Measurements from ENCODE around the gene CDC25B.
A peak's percentile ranks its signal among the peaks of the same experiment; 100 is the strongest.
"Not testable (repeated sequence)": the region's sequence is repeated elsewhere in the genome, so short reads cannot be mapped to it uniquely, and the experiment has no call there.

The CDC25B gene

GRCh38 chr20:3839328-3839727 lies 43.2 kb downstream of the CDC25B start:
- no peak overlapping the region for H3K4me3 ChIP-seq (ENCODE audit: low read depth, low read length)
- DNase-seq (ENCODE audit: low read depth), result no peak
- in situ Hi-C loops (cut with HindIII; ENCODE audit: low sequenced_read_pairs), result no loop called here
- no peak for TF ChIP-seq CTCF (IDR thresholded peaks at IDR 0.05; ENCODE audit: low read depth, low read length, missing control alignments)

GRCh38 chr20:3840201-3840600 lies 44.1 kb downstream of the CDC25B start:
- in situ Hi-C loops (cut with HindIII; ENCODE audit: low sequenced_read_pairs), result not testable (repeated sequence)

GRCh38 chr20:3842348-3842930 lies 46.3 kb downstream of the CDC25B start:
- in situ Hi-C loops (cut with HindIII; ENCODE audit: low sequenced_read_pairs), result no loop called here
- H3K4me3 ChIP-seq (ENCODE audit: low read depth, low read length), result no peak overlapping the region
- TF ChIP-seq CTCF (IDR thresholded peaks at IDR 0.05; ENCODE audit: low read depth, low read length, missing control alignments), result no peak
- no peak for DNase-seq (ENCODE audit: low read depth)

More at GRCh38 chr20:3840201-3840600, 44.1 kb downstream of the CDC25B start:
- DNase-seq (ENCODE audit: low read depth); H3K4me3 ChIP-seq (ENCODE audit: low read depth, low read length): not testable (repeated sequence)

GRCh38 chr20:3843490-3843889 lies 47.4 kb downstream of the CDC25B start:
- no peak overlapping the region for H3K4me3 ChIP-seq (ENCODE audit: low read depth, low read length)
- in situ Hi-C loops (cut with HindIII; ENCODE audit: low sequenced_read_pairs), result no loop called here
- no peak for TF ChIP-seq CTCF (IDR thresholded peaks at IDR 0.05; ENCODE audit: low read depth, low read length, missing control alignments)
- DNase-seq (ENCODE audit: low read depth), result no peak

GRCh38 chr20:3843990-3844619 lies 48.0 kb downstream of the CDC25B start:
- DNase-seq (ENCODE audit: low read depth); in situ Hi-C loops (cut with HindIII; ENCODE audit: low sequenced_read_pairs); H3K4me3 ChIP-seq (ENCODE audit: low read depth, low read length): not testable (repeated sequence)

- in situ Hi-C loops (cut with HindIII; ENCODE audit: low sequenced_read_pairs), result no loop called here
- TF ChIP-seq CTCF (IDR thresholded peaks at IDR 0.05; ENCODE audit: low read depth, low read length, missing control alignments), result no peak
- DNase-seq (ENCODE audit: low read depth), result peak; percentile 18
- H3K4me3 ChIP-seq (ENCODE audit: low read depth, low read length), result peak overlapping the region; percentile 92
These were observed 50.2 kb downstream of the CDC25B start for GRCh38 chr20:3846378-3846739.

GRCh38 chr20:3846740-3847428 lies 50.8 kb downstream of the CDC25B start, which contains the start of gene MAVS:
Gene MAVS, plus strand, starts transcription at chr20:3846834. Its CDS starts 7,791 bp downstream, at chr20:3854625.
- H3K4me3 ChIP-seq (ENCODE audit: low read depth, low read length), result peak within 1 kb of the TSS; percentile 92
- TF ChIP-seq CTCF (IDR thresholded peaks at IDR 0.05; ENCODE audit: low read depth, low read length, missing control alignments), result no peak
- in situ Hi-C loops (cut with HindIII; ENCODE audit: low sequenced_read_pairs), result no loop called here
- DNase-seq (ENCODE audit: low read depth), result no peak
